ENCODE measurements around the gene SFPQ.
"Not testable (repeated sequence)": the region's sequence is repeated elsewhere in the genome, so short reads cannot be mapped to it uniquely, and the experiment has no call there.

Gene SFPQ

DNA sequence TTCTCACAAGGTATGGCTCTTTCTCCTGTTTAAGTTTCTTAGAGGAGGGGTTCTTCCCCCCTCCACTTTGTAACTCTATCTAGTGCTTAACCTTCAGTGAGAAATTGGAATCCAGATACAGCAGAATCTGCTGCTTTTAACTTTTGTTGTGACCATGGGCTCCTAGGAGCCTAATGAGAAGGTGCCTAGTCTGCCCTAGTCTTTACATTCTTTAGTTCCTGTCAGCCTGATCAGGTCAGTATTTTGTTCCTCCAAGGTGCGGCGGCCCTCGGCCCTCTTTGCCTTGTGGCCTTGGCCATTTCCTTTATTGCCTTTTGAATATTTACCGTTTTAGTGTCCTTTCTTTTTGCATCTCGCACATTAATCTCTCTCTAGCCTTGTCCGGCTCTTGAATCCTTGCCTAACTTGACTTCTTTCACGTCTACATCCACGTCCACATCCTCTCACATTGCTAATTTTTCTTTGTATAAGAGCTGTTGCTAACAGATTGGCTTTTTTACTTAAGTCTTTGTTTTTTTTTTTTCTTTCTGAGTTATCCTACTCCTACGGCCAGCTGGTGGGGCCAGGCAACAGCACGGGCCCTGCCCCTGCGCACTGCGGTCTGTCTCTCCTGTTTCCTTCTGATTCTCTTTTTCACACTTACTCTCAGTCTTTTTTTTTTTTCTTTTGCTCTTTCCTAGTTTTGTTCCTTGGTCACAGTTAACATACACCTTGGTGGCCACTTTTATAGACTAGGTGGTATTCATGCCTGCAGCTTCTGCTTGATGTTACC is 49.0 kb downstream of the SFPQ start:
- no peak for DNase-seq (ENCODE audit: low read depth, low spot score)

GRCh38 chr1:35142728-35143127 is 50.2 kb downstream of the SFPQ start:
- DNase-seq (ENCODE audit: low read depth, low spot score), result not testable (repeated sequence)

DNA sequence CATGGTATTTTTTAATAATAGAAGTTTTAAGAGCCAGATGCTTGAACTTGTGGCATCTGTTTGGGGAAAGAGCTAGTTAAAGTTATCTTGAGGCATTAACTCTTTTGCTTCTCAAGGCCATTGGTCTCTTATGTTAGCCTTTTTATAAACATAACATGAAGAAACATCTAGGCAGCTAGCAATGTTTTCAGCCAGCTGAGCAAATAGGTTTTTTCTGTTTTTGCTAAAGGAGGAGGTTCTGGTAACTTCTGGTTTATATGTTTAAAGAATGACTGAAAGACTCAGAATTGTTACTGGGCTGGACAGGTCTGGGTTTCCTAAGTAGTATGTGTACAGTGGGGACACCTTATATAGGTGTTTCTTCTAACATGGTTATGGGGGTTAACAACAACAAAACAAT is 50.7 kb downstream of the SFPQ start:
- not testable (repeated sequence) for DNase-seq (ENCODE audit: low read depth, low spot score)

GRCh38 chr1:35137590-35137989 is 55.4 kb downstream of the SFPQ start:
- DNase-seq (ENCODE audit: low read depth, low spot score), result not testable (repeated sequence)

DNA sequence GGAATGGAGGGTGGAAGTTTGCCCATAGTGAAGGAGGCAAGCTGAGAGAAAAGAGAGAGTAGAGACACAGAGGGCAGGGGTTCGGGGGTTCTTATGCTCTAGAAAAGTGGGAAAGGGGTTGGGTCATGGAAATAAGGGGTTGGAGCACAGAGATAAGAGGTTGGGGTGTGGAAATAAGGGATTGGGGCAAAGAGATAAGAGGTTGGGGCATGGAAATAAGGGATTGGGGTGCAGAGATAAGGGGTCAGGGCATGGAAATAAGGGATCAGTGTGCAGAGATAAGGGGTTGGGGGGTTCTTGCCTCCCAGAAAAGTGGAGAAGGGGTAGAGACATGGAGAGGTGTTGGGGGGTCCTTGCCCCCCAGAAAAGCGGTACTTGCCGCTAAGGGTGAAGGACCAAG is 56.2 kb downstream of the SFPQ start:
- no peak for DNase-seq (ENCODE audit: low read depth, low spot score)
